Thyroid gland (tissue), 4 donors: ENCODE measurements around the gene CFAP126.
"Not testable (repeated sequence)": the region's sequence is repeated elsewhere in the genome, so short reads cannot be mapped to it uniquely, and the experiment has no call there.

ENCODE experiments used
- CTCF ChIP-seq, 6 experiments: fragments of 200-600 bp in 3 of 6; fragments of 450-650 bp in 3 of 6; sonication (generic) in 3 of 6; IDR thresholded peaks; one replicate each; pipeline ENCODE4 v1.5.1; 2016 to 2019; ENCODE audit warnings: antibody characterized with exemption in 6 of 6, mild to moderate bottlenecking in 2 of 6, inconsistent platforms in 1 of 6, moderate library complexity in 1 of 6
- POLR2A ChIP-seq, 2 donors: fragments of 450-650 bp; IDR thresholded peaks; one replicate each; pipeline ENCODE4 v1.6.1; 2017; ENCODE audit warnings: antibody characterized with exemption in 2 of 2, mild to moderate bottlenecking in 2 of 2, moderate library complexity in 1 of 2

GRCh38 chr1:161406551-161406950, 38.9 kb upstream of the CFAP126 start:
- TF ChIP-seq CTCF, POLR2A (IDR thresholded peaks at IDR 0.05): not testable (repeated sequence)
